NT2/D1 (cell line): ENCODE results near the gene SCFD1.

Experiments used
- DNase-seq: peaks from one replicate; pipeline ENCODE4 v3.0.0-alpha.2; 2011; ENCODE audit warnings: low read depth, low spot score
- H3K27me3 ChIP-seq: 2 replicates; pipeline ENCODE4 v1.6.0; 2011; ENCODE audit warnings: mild to moderate bottlenecking; ENCODE audit not compliant: insufficient read length, insufficient read depth
- H3K36me3 ChIP-seq: 2 replicates; pipeline ENCODE4 v1.6.1; 2011; ENCODE audit warnings: mild to moderate bottlenecking, low read length, mixed read lengths; ENCODE audit not compliant: insufficient read depth, insufficient read length
- H3K4me1 ChIP-seq: 2 replicates; pipeline ENCODE4 v1.5.1; 2011; ENCODE audit not compliant: insufficient read depth, insufficient read length
- H3K4me3 ChIP-seq: 2 replicates; pipeline ENCODE4 v1.5.1; 2011; ENCODE audit warnings: low read depth; ENCODE audit not compliant: insufficient read length
- H3K9ac ChIP-seq: 2 replicates; pipeline ENCODE4 v1.6.0; 2011; ENCODE audit warnings: low read depth; ENCODE audit not compliant: insufficient read length
- H3K9me3 ChIP-seq: 2 replicates; pipeline ENCODE4 v1.5.1; 2011; ENCODE audit warnings: mild to moderate bottlenecking, low read length; ENCODE audit not compliant: insufficient read depth
- SUZ12 ChIP-seq: IDR thresholded peaks from 2 replicates; pipeline ENCODE4 v1.6.1; 2011; ENCODE audit not compliant: insufficient read length, insufficient read depth; ENCODE audit errors: extremely low read depth
- YY1 ChIP-seq: IDR thresholded peaks from 2 replicates; pipeline ENCODE4 v1.6.1; 2011; ENCODE audit not compliant: insufficient read length, insufficient read depth
- ZNF274 ChIP-seq: IDR thresholded peaks from 2 replicates; pipeline ENCODE4 v1.6.1; 2011; ENCODE audit warnings: mild to moderate bottlenecking, low read depth, low read length

SCFD1 gene

GRCh38 chr14:30757082-30757481, 135.0 kb downstream of the SCFD1 start:
- H3K4me3 ChIP-seq, result no peak overlapping the region

GRCh38 chr14:30759172-30760125, 137.3 kb downstream of the SCFD1 start:
- TF ChIP-seq YY1, result no peak
- TF ChIP-seq ZNF274, result no peak
- TF ChIP-seq SUZ12, result no peak
- Histone ChIP-seq H3K4me1 (no peaks in the 10 kb centered on the region), H3K27me3 (no peaks in the 10 kb centered on the region), H3K9me3 (peaks cover 22% of the 10 kb centered on the region), H3K36me3 (no peaks in the 10 kb centered on the region), H3K9ac (no peak overlapping the region), H3K4me3 (no peak overlapping the region)
- DNase-seq, result no peak

More at GRCh38 chr14:30757082-30757481, 135.0 kb downstream of the SCFD1 start:
- no peaks in the 10 kb centered on the region for H3K36me3 ChIP-seq
- TF ChIP-seq ZNF274, result no peak
- no peak for TF ChIP-seq YY1
- no peak for TF ChIP-seq SUZ12
- no peak for DNase-seq
- H3K9me3 ChIP-seq, result no peaks in the 10 kb centered on the region; the same call in 1 of the 2 replicates
- H3K4me1 ChIP-seq, result no peaks in the 10 kb centered on the region
- H3K27me3 ChIP-seq, result no peaks in the 10 kb centered on the region
- no peak overlapping the region for H3K9ac ChIP-seq

- Histone ChIP-seq H3K4me3 (no peak overlapping the region), H3K36me3 (no peaks in the 10 kb centered on the region), H3K27me3 (no peaks in the 10 kb centered on the region), H3K4me1 (no peaks in the 10 kb centered on the region), H3K9ac (no peak overlapping the region), H3K9me3 (peaks cover 25% of the 10 kb centered on the region)
- TF ChIP-seq SUZ12 (no peak), ZNF274 (no peak), YY1 (no peak)
- no peak for DNase-seq
Observed at GRCh38 chr14:30763891-30764290, 141.8 kb downstream of the SCFD1 start.

GRCh38 chr14:30767624-30768023, 145.5 kb downstream of the SCFD1 start:
- no peaks in the 10 kb centered on the region for H3K27me3 ChIP-seq
- no peaks in the 10 kb centered on the region for H3K4me1 ChIP-seq
- DNase-seq, result no peak
- no peak overlapping the region for H3K9ac ChIP-seq
- no peak for TF ChIP-seq YY1
- no peak for TF ChIP-seq SUZ12
- TF ChIP-seq ZNF274, result no peak
- H3K9me3 ChIP-seq, result peaks cover 20% of the 10 kb centered on the region
- no peak overlapping the region for H3K4me3 ChIP-seq
- H3K36me3 ChIP-seq, result no peaks in the 10 kb centered on the region

GRCh38 chr14:30768791-30769190, 146.7 kb downstream of the SCFD1 start:
- Histone ChIP-seq H3K4me3 (no peak overlapping the region), H3K9me3 (0 out of 2 replicates have a peak, but pooled peaks cover 9% of the 10 kb centered on the region), H3K27me3 (no peaks in the 10 kb centered on the region), H3K36me3 (no peaks in the 10 kb centered on the region), H3K4me1 (no peaks in the 10 kb centered on the region), H3K9ac (no peak overlapping the region)
- no peak for TF ChIP-seq SUZ12
- no peak for TF ChIP-seq ZNF274
- no peak for TF ChIP-seq YY1
- DNase-seq, result no peak

GRCh38 chr14:30770376-30770775, 148.3 kb downstream of the SCFD1 start:
- H3K4me3 ChIP-seq, result no peak overlapping the region
- no peak for DNase-seq
- H3K9ac ChIP-seq, result no peak overlapping the region
- no peaks in the 10 kb centered on the region for H3K27me3 ChIP-seq
- no peaks in the 10 kb centered on the region for H3K4me1 ChIP-seq
- no peaks in the 10 kb centered on the region for H3K36me3 ChIP-seq
- no peak for TF ChIP-seq ZNF274
- no peak for TF ChIP-seq YY1
- no peak for TF ChIP-seq SUZ12
- H3K9me3 ChIP-seq, result no peaks in the 10 kb centered on the region

- Histone ChIP-seq H3K4me1 (no peaks in the 10 kb centered on the region), H3K4me3 (no peak overlapping the region), H3K27me3 (no peaks in the 10 kb centered on the region), H3K36me3 (no peaks in the 10 kb centered on the region), H3K9me3 (no peaks in the 10 kb centered on the region), H3K9ac (no peak overlapping the region)
- no peak for DNase-seq
- TF ChIP-seq YY1 (no peak), SUZ12 (no peak), ZNF274 (no peak)
Observed at GRCh38 chr14:30771595-30771994, 149.5 kb downstream of the SCFD1 start.
